Measurements from ENCODE around the gene MTA1.

GRCh38 chr14:105411985-105412770, 7.4 kb upstream of the MTA1 start:
- no peak for TF ChIP-seq CTCF (IDR thresholded peaks at IDR 0.05)
- no peak for TF ChIP-seq EP300 (IDR thresholded peaks at IDR 0.05)

Data from upper lobe of left lung (tissue), 4 donors.